Measurements from ENCODE around the gene ZNF688.

The ZNF688 gene

GRCh38 chr16:30585022-30585399 is 13.5 kb upstream of the ZNF688 start:
- peak; percentile 63 for DNase-seq

DNA sequence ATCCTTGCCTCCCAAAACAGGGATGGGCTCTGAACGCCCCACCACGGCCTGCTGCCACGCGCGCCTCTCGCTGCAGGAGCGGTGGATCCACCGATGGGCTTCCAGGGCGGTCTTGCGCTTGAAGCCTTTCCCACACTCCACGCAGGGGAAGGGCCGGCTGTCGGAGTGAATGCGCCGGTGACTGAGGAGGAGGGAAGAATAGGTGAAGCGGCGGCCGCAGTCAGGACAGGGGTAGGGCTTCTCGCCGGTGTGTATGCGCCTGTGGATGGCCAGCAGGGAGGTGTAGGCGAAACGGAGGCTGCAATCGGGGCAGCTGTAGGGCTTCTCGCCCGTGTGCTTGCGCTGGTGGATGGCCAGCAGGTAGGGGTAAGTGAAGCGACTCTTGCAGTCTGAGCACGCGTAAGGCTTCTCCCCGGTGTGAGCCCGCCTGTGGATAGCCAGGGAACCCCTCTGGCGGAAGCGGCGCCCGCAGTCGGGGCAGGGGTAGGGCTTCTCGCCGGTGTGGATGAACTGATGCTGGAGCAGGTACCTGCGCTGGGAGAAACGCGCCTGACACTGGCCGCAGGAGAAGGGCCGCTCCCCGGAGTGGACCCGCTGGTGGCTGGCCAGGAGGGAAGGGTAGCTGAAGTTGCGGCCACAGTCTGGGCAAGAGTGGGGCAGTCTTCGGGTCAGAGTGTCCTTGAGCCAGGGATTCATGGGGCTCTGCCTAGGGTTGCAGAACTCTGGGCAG is 11.3 kb upstream of the ZNF688 start:
- no peak for DNase-seq

DNA sequence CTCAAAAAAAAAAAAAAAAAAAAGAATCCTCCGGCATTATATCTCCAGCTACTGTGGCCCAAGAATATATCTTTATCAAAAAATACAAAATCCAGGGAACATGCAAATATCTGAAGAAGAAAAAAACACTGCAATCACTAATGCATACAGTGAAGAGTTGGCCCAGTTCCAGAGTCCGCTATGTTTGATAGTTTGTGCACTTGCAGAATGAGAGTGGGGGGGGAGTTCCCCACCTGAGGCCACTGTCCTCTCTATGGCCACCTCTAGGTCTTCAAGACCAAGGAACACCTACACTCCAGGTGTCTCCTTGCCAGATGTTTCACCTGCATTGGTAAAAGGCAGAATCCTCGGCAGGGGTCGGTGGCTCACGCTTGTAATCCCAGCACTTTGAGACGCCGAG is 9.9 kb upstream of the ZNF688 start:
- no peak for DNase-seq

DNA sequence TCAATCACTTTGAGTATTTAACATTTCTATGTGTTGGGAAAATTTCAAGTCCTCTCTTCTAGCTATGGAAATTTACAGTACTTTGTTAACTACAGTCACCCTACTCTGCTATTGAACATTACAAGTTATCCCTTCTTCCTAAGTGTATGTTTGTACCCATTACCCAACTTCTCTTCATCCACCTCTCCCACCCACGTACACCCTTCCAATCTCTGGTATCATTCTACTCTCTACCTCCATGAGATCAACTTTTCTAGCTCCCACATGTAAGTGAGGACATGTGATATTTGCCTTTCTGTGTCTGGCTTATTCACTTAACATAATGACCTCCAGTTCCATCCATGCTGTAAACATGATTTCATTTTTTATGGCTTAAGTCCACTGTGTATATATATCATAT is 3.2 kb upstream of the ZNF688 start:
- DNase-seq = no peak

GRCh38 chr16:30570636-30571444 is 674 bp downstream of the ZNF688 start:
- no peak for DNase-seq

- no peak for DNase-seq
Measured at GRCh38 chr16:30569746-30570635, 1.5 kb downstream of the ZNF688 start.

DNA sequence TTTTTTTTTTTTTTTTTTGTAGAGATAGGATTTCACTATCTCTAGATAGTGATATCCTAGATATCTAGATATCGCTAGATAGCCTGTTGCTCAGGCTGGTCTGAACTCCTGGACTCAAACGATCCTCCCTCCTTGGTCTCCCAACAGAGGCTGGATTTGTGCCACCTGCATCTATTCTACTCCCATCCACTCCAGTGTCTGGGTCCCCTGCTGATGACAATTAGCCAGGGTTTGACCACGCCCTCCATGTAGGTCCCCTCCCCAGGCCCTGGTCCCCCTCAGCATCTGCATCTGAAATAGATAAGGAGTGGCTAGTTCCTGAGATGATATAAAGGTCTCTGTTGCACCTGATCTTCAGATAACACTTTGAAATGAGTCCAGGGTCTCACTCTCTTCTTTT is 2.2 kb downstream of the ZNF688 start:
- no peak for DNase-seq

DNA sequence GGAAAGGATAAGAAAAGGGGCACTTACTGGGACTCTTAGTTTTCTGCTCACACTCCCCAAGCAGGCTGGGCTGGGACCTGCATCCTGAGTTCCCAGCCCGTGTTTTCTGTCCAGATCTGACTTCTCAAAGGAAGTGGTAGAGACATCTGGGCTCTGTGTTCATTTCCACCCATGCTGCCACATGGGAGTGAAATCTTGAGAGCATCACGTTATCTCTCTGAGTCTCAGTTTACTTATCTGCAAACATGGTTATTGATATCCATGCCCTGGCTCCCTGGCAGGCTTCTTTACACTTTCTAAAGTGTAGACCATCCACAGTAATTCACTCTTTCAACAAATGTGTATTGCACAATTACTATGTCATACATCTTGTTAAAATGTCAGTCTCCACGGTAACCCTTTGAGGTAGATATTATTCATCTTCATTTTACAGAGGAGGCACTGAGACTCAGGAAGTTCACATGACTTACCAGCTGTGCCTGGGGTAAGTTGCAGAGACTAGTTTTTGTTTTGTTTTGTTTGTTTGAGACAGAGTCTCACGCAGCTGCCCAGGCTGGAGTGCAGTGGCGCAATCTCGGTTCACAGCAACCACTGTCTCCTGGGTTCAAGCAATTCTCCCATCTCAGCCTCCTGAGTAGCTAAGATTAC is 3.4 kb downstream of the ZNF688 start:
- peak; percentile 86 for DNase-seq

GRCh38 chr16:30567160-30567990 is 4.1 kb downstream of the ZNF688 start:
- no peak for DNase-seq

DNA sequence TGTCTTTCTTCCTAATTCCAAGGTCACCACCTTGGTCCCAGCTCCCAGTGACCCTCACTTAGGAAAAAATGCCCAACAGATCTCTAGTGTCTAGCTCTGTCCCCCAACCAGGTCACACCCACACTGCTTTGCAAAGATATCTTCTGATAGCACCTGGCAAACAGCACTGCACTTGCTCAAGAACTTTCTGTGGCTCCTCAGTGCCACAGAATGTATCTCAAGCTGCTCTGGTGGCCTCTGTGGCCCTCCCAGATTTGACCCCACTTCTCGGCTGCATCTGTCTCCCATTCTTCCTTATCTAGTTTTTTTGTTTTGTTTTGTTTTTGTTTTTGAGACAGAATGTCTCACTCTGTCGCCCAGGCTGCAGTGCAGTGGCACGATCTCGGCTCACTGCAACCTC is 5.0 kb downstream of the ZNF688 start:
- no peak for DNase-seq

GRCh38 chr16:30565984-30566383 is 5.5 kb downstream of the ZNF688 start:
- no peak for DNase-seq

DNA sequence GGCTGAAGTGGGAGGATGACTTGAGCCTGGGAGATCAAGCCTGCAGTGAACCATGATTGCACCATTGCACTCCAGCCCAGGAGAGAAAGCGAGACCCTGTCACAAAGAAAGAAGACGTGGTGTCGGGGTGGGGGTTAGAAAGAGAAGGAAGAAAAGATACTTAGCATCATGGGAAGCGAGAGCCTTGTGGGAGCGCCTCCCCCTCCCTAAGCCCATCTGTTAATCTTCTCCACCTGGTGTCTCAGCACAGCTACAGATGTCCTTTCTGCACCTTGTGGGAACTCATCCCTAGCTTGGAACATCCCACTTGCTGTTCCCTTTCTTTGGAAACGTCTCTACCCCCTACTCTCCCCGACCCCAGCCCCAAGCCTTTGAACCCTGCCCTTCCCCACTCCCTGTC is 6.0 kb downstream of the ZNF688 start:
- no peak for DNase-seq

- no peak for DNase-seq
Measured at GRCh38 chr16:30562021-30562420, 9.5 kb downstream of the ZNF688 start.

GRCh38 chr16:30561089-30561816 is 10.3 kb downstream of the ZNF688 start:
- peak; percentile 87 for DNase-seq

- peak; percentile 73 for DNase-seq
Measured at GRCh38 chr16:30559690-30560089, 11.8 kb downstream of the ZNF688 start.

- DNase-seq = peak; percentile 56
Measured at GRCh38 chr16:30558789-30559377, 12.6 kb downstream of the ZNF688 start.

- peak; percentile 99 for DNase-seq
Measured at GRCh38 chr16:30557957-30558788, 13.3 kb downstream of the ZNF688 start, which contains the start of gene ZNF764. TSS of gene ZNF764 (minus strand) at chr16:30558374. CDS start at chr16:30558182, 192 bp downstream.

GRCh38 chr16:30557707-30557956 is 13.9 kb downstream of the ZNF688 start:
- peak; percentile 64 for DNase-seq

DNA sequence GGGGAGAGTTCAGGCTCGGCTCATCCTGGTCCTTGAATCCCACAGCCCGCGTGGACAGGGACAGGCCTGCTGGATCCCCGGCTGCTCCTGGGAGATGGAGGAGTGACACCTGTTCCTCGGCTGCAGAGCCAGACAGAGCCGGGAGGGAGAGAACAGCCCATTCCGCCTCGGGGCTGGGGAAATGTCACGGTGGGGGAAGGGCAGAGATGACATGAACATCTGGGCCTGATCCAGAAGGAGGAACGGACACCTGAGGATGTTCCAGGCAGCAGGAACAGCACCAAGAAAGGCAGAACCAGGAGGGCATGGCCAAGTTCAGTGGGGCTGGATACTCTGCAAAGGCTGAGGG is 15.4 kb downstream of the ZNF688 start:
- no peak for DNase-seq

Data from OCI-M1 (cell line).